ENCODE results near the gene HDDC2. TPM values are rescaled to one million over a fixed set of nuclear protein-coding genes. Genes with fewer than 3 reads are reported as not detected.

The HDDC2 gene
- total RNA-seq, 1 experiment from 2014 or later = 257 TPM

DNA sequence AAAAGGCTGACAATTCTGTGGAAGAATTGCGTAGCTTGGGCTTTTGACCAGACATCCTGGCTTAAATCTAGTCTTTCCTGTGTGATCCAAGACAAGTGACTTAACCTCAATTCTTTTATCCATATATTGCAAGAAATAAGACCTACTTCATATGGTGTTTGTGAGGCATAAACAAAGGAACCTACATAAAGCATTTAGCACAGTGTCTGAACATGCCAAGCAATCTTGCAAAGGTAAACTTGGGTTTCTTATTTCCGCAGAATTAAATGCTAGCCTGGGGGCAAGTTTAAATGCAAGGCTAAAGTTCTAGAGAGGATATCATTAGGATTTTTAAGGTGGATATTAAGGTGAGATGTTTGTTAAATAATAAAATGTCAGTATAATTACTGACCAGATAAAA is 47.9 kb downstream of the HDDC2 start:
- DNase-seq (ENCODE audit: low read depth) = no peak
- in situ Hi-C loops (cut with HindIII; ENCODE audit: low pct_unique_long_range_greater_than_20kb, low sequenced_read_pairs) = no loop called here

DNA sequence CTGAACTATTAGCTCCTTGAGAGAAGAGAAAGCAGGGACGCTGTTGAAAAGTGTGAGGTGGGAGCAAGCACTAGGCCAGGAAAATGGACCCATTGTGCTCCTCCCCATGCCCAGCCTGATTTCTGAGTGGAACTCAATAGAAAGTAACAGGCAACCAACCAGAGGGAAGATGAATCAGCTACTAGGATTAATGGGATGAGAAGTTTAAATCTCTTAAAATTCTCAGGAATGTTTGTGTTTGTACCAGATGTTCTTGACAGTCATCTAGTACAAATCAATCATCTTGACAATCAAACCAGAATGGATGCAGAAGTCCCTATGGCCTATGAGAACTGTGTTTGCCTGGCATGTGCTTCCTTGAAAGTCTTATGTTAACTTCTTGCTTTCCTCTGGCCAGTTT is 48.9 kb downstream of the HDDC2 start:
- DNase-seq (ENCODE audit: low read depth) = peak; percentile 63
- in situ Hi-C loops (cut with HindIII; ENCODE audit: low pct_unique_long_range_greater_than_20kb, low sequenced_read_pairs) = no loop called here

DNA sequence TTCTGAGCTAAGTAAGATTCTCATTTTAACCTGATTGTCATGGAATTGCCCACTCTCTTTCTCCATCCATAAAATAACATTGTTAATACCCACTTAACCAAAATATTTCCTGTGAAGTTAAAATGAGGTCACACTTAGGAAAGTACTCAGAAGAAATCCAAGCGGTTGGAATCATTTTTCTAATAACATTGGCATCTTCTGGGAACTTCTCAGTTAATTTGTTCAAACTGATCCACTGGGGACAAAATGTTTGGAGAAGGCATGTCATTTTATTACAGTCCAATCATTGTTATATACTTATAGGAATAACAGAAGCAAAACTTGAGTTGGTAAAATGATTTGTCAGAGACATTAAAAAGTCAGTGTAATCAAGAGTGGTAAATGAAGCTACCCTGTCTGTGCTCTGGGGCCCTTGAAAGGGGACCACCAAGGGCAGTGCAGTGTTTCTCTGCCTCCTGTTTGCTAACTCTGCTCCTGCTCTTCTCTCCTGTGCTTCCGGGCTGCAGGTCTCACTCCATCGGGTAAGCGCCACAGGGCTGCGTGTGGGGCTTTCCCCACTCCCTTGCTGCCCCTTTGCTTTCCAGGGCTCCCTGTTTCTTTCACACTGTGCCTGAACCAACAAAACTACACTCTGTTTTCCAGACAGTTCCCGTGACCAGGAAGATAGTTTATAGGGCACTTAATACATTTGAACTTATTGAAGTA is 50.1 kb downstream of the HDDC2 start:
- no peak for DNase-seq (ENCODE audit: low read depth)
- in situ Hi-C loops (cut with HindIII; ENCODE audit: low pct_unique_long_range_greater_than_20kb, low sequenced_read_pairs) = no loop called here

DNA sequence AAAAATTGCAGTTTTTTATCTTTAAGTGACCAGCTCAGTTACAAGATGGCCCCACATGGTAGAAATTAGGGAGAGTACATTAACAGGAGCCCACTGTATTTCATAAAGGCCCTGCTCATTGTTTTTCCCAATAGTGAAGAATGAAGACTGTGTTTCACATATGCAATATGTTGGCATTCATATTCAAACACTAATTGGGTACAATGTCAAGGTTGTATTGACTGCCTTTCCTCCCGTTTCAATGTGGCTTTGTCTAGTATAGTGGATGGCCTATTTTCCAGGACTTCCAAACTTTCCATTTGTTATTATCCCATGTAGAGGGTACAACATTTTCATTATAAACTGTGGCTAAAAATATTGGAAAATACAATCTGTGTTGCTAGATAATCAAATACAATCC is 51.3 kb downstream of the HDDC2 start:
- in situ Hi-C loops (cut with HindIII; ENCODE audit: low pct_unique_long_range_greater_than_20kb, low sequenced_read_pairs) = no loop called here
- DNase-seq (ENCODE audit: low read depth) = no peak

DNA sequence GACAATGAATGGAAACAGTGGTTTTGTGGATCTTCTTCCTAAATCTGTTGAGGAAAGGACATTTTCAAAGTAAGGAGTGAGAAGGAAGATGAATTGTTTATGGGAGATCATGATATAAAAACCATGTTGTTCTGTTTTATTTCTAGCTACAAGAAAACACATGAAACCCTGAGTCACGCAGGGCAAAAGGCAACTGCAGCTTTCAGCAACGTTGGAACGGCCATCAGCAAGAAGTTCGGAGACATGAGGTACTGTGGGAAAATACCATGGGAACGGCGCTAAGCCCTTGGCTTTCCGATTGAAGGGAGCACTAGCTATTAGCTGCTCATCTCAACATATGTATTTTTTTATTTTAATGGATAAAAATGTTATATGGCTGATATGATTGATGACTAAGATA is 53.6 kb downstream of the HDDC2 start:
- in situ Hi-C loops (cut with HindIII; ENCODE audit: low pct_unique_long_range_greater_than_20kb, low sequenced_read_pairs) = no loop called here

DNA sequence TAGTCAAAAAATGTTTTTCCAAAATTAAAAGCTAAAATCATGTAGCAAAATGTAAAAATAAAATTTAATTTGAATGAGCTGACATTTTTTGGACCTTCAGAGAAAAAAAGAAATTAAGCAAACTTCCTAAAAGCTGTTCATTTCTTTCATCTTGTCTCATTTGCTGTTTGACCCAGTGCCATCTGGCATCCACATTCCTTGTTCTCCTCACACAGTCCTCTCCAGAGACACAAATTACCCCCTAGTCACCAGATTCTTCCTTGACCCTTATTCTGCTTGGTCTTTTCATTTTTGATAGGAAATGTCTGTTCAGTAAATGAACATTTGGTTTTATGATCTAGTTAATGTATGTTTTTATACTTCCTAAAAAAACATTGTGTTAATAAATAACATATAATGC is 55.2 kb downstream of the HDDC2 start:
- DNase-seq (ENCODE audit: low read depth) = no peak
- in situ Hi-C loops (cut with HindIII; ENCODE audit: low pct_unique_long_range_greater_than_20kb, low sequenced_read_pairs) = no loop called here

More for the DNA sequence above, 53.6 kb downstream of the HDDC2 start:
- no peak for DNase-seq (ENCODE audit: low read depth)

DNA sequence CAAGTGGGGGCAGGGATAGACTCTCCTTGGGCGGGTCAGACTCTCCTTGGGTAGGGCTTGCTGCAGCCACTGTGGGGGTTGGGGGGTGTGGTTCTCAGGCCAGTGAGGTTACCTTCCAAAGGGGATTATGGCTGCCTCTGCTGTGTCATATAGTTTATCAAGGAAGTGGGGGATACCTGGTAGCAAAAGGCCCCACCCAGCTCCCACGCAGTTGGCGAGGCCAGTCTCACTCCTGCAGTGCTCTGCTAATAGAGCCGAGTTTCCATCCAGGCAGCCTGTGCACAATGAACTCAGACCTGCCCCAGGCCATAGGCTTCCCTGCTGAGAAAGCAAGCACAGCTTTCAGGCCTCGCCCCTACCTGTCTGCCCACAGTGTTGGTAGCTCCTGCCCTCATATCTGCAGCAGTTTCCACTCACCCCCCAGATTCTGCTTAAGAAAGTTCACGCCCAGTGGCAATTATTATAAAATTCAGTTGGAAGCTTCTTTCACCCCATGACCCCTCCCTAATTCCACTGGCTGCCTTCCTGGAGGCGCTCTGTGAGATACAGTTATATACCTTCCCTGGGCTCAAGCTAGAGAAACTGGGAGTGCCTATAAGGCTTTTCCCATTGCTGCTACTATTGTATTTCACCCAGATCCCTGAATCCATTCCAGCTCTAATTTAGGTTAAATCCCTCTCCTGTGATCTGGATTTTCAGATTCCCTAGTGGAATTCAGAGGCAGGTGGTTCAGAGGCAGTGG is 56.1 kb downstream of the HDDC2 start:
- in situ Hi-C loops (cut with HindIII; ENCODE audit: low pct_unique_long_range_greater_than_20kb, low sequenced_read_pairs) = no loop called here
- DNase-seq (ENCODE audit: low read depth) = no peak

DNA sequence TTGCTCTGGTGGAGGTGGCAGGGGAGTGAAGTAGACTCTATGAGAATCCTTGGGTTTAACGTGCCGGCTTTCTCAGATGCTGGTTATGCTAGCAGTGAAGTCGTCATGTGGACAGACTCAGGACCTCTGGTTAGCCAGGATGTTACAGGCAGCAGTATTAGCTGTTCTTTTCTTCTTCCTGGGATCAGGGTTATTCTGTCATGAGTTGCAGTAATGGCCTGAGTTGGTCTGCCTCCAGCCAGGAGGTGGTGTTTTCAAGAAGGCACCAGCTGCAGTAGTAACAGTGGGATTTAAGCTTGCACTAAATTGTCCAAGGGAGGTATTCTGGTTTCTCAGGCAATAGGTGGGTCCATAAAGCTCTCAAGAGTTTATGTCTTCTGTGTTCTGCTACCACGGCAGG is 56.7 kb downstream of the HDDC2 start:
- no peak for DNase-seq (ENCODE audit: low read depth)
- in situ Hi-C loops (cut with HindIII; ENCODE audit: low pct_unique_long_range_greater_than_20kb, low sequenced_read_pairs) = no loop called here

DNA sequence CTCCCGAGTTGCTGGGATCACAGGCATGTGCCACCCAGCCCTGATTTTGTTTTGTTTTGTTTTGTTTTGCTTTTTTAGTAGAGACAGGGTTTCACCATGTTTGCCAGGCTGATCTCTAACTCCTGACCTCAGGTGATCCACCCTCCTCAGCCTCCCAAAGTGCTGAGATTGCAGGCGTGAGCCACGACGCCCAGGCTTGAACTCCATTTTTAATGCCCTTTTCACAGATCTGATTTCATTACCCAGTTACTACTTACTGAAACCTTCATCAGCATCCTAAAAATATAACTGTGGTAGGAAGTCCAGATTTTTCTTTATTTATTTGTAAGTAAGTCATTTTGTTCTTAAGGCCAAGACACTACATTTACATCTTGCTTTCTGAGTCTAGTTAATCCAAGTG is 64.0 kb downstream of the HDDC2 start:
- no peak for DNase-seq (ENCODE audit: low read depth)
- in situ Hi-C loops (cut with HindIII; ENCODE audit: low pct_unique_long_range_greater_than_20kb, low sequenced_read_pairs) = no loop called here

DNA sequence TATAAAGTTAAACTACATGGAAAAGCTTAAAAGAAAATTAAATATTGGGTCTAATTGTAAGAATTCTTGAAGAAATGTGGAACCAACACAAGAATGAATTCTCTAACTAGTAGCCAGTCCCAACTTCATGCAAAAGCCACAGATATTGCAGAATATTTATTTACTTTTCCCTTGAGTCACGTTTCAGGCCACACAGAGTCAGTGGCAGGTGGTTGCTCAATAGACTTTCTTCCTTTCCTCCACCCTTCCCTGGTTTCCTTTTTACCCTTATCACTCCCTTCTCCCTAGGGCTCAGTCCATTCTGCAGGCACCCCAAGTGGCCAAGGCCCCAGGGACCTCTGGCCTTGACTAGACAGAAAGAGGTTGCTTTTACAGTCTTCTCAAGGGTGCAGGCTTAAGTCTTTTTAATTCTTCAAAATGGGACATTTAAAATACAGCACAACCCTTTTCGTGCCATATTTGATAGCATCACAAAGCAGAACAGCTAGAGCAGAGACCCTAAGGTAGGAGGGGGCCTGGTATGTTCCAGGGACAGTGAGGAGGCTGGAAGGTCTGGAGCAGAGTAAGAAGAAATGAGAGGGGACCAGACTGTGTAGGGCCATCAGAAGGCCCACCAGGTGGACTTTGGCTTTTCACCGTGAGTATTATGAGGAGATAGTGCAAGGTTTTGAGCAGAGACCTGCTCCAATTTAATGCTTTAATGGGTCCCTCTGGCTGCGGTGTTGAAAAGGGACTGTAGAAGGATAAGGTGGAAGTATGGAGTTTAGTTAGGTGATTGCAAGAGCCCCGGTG is 65.0 kb downstream of the HDDC2 start:
- no peak for DNase-seq (ENCODE audit: low read depth)
- in situ Hi-C loops (cut with HindIII; ENCODE audit: low pct_unique_long_range_greater_than_20kb, low sequenced_read_pairs) = no loop called here

DNA sequence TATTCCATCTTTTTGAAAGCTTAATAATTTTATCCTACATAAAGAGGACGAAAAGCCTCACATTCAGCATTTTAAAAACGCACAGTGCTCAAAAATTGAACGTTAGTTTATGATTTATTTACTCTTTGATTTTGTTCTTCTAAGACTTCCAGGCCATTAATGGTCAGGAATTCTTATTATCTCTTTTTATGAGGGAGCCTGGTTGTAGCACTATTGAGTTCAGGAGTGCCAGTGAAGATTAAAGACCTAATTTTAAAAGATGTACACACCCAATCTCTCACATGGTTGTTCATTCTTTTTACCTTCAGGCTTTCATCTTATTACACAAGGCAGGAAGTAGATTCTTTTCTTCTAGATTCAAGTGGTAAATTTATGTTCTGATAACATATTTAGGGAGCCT is 68.6 kb downstream of the HDDC2 start:
- DNase-seq (ENCODE audit: low read depth) = no peak
- in situ Hi-C loops (cut with HindIII; ENCODE audit: low pct_unique_long_range_greater_than_20kb, low sequenced_read_pairs) = no loop called here

DNA sequence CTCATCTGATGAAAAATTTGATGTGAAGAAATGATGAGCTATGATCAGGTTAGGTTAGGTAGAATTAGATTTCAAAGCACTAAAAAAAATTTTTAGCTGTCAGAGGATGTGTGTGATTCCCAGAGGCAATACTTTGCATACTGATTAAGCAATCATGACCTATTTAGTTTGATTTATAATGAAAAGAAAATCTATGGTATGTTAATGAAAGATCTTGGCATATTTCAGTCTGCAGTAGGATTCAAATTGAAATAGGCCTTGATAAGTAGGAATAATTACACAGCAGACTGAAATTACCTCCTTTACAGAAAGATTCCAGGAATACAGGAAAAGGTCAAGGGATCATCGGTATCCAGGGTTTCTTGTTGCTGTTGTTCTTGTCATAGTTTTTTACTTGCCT is 69.3 kb downstream of the HDDC2 start:
- no peak for DNase-seq (ENCODE audit: low read depth)
- in situ Hi-C loops (cut with HindIII; ENCODE audit: low pct_unique_long_range_greater_than_20kb, low sequenced_read_pairs) = no loop called here

DNA sequence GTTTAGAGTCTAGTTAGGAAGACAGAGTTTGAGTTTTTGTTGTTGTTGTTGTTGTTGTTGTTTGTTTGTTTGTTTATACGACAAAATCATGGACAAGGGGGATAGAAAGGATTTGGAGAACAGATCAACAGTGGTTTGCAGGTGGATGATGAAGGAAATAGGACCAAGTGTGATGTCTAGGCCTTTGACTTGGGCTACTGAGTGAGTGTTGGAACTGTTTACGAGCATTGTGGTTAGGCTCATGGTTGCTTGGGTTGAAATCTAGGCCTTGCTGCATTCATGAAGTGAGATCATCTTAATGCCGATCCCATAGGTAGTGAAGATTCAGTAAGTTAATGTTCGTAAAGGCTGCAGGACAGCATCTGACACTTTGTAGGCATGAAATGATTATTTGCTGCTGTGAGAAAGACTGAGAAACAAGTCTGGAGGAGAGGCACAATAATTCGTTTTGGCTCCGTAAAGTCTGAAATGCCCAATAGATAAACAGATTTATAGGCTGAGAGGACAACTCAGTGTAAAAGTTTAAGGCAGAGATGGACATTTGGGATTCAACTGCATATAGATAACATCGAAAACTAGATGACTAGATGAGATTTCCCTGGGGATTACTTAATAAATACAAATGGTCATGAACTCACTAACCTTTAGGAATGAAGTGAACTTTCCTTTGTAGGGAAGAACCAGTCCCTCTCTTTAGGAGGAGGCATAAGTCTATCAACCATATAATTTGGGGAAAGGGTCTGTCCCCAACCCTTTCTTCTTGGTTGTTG is 70.0 kb downstream of the HDDC2 start:
- in situ Hi-C loops (cut with HindIII; ENCODE audit: low pct_unique_long_range_greater_than_20kb, low sequenced_read_pairs) = no loop called here
- no peak for DNase-seq (ENCODE audit: low read depth)

DNA sequence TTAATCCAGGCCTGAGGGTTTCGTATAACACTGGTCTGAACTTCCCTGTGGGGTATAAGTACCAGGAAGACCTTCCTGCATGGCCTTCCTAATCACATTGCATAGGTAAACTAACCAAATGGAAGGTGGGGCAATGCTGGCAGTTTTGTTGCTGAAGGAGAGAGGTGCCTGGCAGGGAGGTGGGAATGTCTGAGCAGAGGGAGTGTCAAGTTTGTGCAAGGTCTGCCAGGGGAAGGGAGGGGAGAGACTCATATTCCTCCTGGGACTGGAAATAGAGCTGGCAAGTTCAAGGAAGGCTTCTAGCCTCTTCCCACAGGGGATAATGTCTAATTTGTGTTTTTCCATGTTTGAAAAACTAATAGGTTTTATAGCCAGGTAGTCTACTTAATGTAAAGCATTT is 70.6 kb downstream of the HDDC2 start:
- no peak for DNase-seq (ENCODE audit: low read depth)
- in situ Hi-C loops (cut with HindIII; ENCODE audit: low pct_unique_long_range_greater_than_20kb, low sequenced_read_pairs) = no loop called here

DNA sequence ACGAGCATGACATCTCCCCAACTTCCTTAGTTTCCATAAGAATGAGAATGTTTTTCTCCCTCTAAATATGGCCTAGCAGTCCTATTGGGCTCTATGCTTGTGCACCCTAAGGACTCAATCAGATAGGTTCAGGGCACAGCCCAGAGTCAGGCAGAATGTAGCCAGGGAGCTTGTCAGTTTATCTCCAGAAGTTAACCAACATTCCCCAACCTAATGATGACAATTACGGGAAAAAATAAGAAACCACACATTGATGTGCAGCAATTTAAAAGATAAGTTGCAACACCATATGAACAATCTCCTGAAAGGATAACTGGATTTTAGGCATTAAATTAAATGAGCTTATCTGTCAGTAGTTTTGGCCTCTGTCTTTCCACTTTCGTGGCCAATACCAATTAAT is 71.1 kb downstream of the HDDC2 start:
- in situ Hi-C loops (cut with HindIII; ENCODE audit: low pct_unique_long_range_greater_than_20kb, low sequenced_read_pairs) = no loop called here
- DNase-seq (ENCODE audit: low read depth) = no peak

DNA sequence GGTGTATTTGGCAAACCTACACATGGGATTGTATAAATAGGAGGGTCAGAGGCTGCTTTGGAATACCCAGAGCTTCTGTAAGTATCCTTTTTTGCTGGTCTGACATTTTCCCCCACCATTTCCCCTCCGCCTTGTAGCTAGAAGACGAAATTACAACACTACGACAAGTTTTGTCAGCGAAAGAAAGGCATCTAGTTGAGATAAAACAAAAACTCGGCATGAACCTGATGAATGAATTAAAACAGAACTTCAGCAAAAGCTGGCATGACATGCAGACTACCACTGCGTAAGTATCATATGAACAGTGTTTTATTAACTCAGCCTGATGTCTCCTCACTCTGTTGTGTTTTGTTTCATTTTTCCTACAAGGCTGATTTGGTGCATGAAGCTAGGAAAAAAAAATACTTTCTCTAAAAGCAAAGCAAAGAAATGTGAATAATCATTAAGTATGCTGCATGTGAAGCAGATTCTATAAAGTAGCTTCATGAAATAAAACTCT is 72.7 kb downstream of the HDDC2 start:
- in situ Hi-C loops (cut with HindIII; ENCODE audit: low pct_unique_long_range_greater_than_20kb, low sequenced_read_pairs) = no loop called here
- no peak for DNase-seq (ENCODE audit: low read depth)

DNA sequence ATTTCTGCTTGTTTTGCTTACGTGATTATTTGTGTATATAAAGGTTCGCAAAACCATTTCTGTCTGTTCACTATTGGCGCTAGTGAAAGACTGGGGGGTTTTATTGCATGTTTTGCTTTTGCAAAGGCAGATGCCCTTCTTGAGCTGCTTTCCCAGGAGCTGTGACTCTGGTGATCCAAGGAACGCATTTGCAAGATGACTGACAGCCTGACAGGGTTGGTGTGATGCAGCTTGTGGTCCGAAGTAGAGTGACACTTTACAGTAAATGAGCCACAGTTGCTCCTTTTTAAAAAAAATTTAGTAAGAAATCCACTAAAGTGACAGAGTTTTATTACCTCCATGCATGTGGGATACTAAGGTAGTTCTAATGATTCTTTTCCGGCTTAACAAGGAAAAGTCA is 74.5 kb downstream of the HDDC2 start:
- in situ Hi-C loops (cut with HindIII; ENCODE audit: low pct_unique_long_range_greater_than_20kb, low sequenced_read_pairs) = no loop called here
- no peak for DNase-seq (ENCODE audit: low read depth)
